Stimulated activated CD4-positive, alpha-beta T cell treated with anti-CD3 and anti-CD28 coated beads, Interleukin-1b, Interleukin-23, amount 100 ng/mL, for 24 hours (primary cell): Measurements from ENCODE around the gene NUP155.
"Not testable (repeated sequence)": the region's sequence is repeated elsewhere in the genome, so short reads cannot be mapped to it uniquely, and the experiment has no call there.

Experiments used
- DNase-seq, 4 experiments: peaks; one replicate each; pipeline ENCODE4 v3.0.0-alpha.2; 2020; ENCODE audit warnings: low read depth in 4 of 4, low spot score in 1 of 4

NUP155 gene

GRCh38 chr5:37370864-37371726 is at the start of gene NUP155:
Gene NUP155 (minus strand): TSS chr5:37371106. CDS start chr5:37370977, 129 bp downstream.
- DNase-seq = peak; percentile 73 to 89 (median 82)

GRCh38 chr5:37417347-37417746 is 46.4 kb upstream of the NUP155 start:
- DNase-seq = no peak

- not testable (repeated sequence) for DNase-seq
These were observed 44.5 kb upstream of the NUP155 start for GRCh38 chr5:37415456-37415855.

- no peak for DNase-seq
These were observed 41.6 kb upstream of the NUP155 start for GRCh38 chr5:37412515-37412914.

GRCh38 chr5:37400501-37400900 is 29.6 kb upstream of the NUP155 start:
- DNase-seq = no peak

GRCh38 chr5:37396352-37396751 is 25.4 kb upstream of the NUP155 start:
- DNase-seq = no peak

GRCh38 chr5:37391591-37391990 is 20.7 kb upstream of the NUP155 start:
- DNase-seq = no peak

GRCh38 chr5:37379100-37379628 is 8.3 kb upstream of the NUP155 start, which contains the start of gene WDR70:
Gene WDR70 (plus strand): TSS chr5:37379318. CDS start chr5:37379368, 50 bp downstream.
- DNase-seq = peak; percentile 49 to 75 (median 60)

- not testable (repeated sequence) for DNase-seq
These were observed 7.2 kb upstream of the NUP155 start for GRCh38 chr5:37378066-37378465.

GRCh38 chr5:37375091-37375490 is 4.2 kb upstream of the NUP155 start:
- no peak for DNase-seq

- DNase-seq = peak in 1 of 4 experiments; percentile 8
These were observed 399 bp downstream of the NUP155 start for GRCh38 chr5:37370550-37370863.

- DNase-seq = no peak
These were observed 15.7 kb downstream of the NUP155 start for GRCh38 chr5:37355161-37355560.

GRCh38 chr5:37342741-37343140 is 28.2 kb downstream of the NUP155 start:
- not testable (repeated sequence) for DNase-seq

GRCh38 chr5:37334754-37335153 is 36.2 kb downstream of the NUP155 start:
- DNase-seq = not testable (repeated sequence)

- DNase-seq = no peak
These were observed 44.4 kb downstream of the NUP155 start for GRCh38 chr5:37326536-37326935.

GRCh38 chr5:37323607-37324006 is 47.3 kb downstream of the NUP155 start:
- DNase-seq = no peak

- no peak for DNase-seq
These were observed 51.7 kb downstream of the NUP155 start for GRCh38 chr5:37319037-37319782.

- no peak for DNase-seq
These were observed 54.9 kb downstream of the NUP155 start for GRCh38 chr5:37316027-37316426.

GRCh38 chr5:37310360-37310759 is 60.5 kb downstream of the NUP155 start:
- no peak for DNase-seq

GRCh38 chr5:37308793-37309192 is 62.1 kb downstream of the NUP155 start:
- DNase-seq = no peak

GRCh38 chr5:37304888-37305287 is 66.0 kb downstream of the NUP155 start:
- no peak for DNase-seq

- not testable (repeated sequence) for DNase-seq
These were observed 74.6 kb downstream of the NUP155 start for GRCh38 chr5:37296313-37296712.
